ENCODE results near the gene MTHFR.
A peak's percentile ranks its signal among the peaks of the same experiment; 100 is the strongest.
"Not testable (repeated sequence)": the region's sequence is repeated elsewhere in the genome, so short reads cannot be mapped to it uniquely, and the experiment has no call there.

MTHFR gene

DNA sequence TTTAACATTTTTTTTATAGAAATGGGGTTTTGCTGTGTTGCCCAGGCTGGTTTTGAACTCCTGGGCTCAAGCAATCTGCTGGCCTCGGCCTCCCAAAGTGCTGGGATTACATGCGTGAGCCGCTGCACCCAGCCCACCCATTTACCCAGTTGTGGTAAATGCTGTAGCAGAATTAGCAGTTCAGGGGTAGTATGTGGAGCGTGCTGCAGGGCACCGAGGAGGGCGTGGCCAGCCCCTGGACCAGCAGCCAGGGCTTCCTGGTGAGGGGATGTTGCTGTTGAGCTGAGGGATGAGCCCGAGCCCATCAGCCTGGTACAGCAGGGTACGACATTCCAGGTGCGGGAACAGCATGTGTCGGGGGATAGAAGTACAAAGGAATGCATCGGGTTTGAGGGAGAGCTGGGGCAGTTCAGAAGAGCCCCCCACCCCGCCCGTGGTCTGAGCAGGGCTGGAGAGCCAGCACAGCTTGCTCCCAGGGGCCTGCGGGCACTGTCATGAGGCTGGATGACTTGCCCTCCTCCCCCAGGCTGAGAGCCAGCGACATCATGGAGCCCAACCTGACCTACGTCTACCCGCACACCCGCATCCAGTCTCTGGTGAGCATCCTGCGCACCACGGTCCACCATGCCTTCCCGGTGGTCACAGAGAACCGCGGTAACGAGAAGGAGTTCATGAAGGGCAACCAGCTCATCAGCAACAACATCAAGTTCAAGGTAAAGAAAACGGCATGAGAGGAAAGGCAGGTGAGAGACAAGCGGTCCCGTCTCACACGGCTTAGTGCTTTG, 29.9 kb upstream of the MTHFR start:
- no peak for DNase-seq

DNA sequence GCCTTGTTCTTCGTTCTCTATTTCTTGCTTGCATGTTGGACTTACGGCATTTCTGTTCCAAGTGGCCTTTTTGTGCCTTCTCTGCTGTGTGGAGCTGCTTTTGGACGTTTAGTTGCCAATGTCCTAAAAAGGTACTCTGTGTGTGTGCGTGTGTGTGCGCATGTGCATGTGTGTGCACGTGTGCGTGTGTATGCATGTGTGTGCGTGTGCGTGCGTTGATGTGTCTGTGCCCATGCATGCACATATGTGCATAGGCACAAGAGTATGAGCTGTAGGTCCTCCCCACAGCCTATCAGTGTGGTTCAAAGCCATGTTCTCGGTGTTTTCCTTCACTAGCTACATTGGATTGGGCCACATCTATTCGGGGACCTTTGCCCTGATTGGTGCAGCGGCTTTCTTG, 28.1 kb upstream of the MTHFR start:
- DNase-seq: no peak

DNA sequence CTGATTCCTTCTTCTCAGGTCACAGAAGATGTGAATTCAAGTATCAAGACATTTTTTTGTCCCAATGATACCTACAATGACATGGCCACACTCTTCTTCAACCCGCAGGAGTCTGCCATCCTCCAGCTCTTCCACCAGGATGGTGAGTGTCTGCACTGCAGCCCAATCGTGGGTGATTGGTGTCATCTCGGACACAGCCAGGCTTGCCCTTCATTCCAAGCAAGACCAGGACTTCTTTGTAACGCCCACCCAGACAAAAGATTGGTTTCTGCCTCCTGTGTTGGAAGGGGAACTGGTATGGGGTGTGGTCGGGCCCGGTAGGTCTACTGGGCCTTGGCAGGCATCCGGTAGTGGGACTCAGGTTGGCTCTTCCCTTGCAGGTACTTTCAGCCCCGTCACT, 27.7 kb upstream of the MTHFR start:
- DNase-seq: no peak

DNA sequence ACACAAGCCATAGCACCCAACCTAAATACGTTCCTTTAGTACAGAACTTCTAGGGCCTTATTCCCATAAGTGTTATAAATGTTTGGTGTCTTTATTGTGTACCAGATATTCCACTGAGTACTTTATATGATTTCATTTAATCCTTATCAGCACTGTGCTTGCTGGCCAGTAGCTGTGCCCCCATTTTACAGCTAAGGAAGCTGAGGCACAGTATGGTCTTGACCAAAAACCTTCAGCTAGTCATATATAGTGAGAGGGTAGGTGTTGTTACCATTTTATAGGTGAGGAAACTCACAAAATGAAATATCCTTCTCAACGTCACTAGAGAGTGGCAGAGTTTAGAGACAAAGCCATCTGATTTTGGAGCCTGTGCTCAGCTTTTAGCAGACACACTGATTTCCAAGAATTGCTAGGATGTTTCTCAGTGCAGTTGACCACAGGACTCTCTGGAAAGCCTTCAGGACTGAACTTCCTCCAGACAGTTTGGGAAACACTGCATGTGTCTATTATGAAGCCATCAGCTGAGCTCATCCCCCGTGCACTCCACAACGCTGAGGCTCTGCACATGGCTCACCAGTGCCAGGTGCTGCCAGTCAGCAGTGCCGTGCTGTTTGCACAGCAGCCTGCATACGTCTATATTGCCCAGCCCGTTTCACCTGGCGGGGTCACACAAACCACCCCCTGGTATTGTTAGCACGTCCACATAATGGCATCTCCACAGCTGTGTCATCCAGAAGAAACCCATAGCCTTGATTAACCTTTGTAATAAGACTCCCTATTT, 26.4 kb upstream of the MTHFR start:
- DNase-seq: no peak

DNA sequence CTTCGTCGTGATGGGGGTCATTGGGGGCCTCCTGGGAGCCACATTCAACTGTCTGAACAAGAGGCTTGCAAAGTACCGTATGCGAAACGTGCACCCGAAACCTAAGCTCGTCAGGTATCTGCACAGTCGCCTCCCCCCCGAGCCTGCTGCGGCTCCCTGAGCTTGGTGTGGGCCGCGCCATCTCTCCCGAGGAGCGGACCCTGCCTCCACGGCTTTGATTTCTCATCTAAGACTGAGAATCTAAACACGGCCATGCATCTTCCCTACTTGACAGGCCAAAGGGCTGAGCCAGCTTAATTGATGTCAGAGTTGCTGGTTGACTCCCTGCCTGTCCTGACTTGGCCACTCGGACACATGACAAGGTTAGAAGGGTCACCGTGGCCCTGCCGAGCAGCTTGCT, 22.7 kb upstream of the MTHFR start:
- DNase-seq: no peak

DNA sequence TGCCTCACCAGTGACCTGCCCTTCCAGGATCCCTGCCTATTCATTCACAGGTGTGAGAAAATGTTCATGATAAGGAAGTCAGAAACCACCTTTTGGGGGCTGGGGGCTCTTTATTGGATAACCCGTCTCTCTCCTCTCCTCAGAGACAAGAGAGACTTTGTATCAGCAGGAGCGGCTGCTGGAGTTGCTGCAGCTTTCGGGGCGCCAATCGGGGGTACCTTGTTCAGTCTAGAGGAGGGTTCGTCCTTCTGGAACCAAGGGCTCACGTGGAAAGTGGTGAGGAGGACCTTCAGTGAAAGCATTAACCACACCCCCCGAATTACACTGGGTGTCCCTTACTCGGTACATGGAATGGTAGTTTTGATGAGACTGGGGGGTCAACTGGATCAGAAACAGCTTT, 21.2 kb upstream of the MTHFR start:
- DNase-seq: no peak

DNA sequence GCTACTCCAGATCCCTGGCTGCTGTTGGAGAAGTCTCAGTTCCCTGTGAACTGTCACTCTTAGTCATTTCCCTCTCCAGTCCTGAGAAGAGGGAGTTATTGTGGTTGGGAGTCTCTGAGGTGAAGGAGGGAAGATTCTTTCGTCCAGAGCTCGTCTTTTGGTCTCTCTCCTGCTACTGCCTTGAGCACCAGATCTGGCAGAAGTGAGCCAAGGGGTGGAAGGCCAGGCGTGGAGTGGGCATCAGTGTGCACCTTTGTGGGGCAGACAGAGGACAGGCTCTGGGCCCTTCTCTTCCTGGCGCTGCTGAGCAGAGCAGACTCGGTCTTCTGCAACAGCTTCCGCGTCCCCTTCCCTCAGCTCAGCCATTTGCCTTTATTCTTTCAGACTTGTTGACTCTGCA, 19.4 kb upstream of the MTHFR start:
- no peak for DNase-seq

DNA sequence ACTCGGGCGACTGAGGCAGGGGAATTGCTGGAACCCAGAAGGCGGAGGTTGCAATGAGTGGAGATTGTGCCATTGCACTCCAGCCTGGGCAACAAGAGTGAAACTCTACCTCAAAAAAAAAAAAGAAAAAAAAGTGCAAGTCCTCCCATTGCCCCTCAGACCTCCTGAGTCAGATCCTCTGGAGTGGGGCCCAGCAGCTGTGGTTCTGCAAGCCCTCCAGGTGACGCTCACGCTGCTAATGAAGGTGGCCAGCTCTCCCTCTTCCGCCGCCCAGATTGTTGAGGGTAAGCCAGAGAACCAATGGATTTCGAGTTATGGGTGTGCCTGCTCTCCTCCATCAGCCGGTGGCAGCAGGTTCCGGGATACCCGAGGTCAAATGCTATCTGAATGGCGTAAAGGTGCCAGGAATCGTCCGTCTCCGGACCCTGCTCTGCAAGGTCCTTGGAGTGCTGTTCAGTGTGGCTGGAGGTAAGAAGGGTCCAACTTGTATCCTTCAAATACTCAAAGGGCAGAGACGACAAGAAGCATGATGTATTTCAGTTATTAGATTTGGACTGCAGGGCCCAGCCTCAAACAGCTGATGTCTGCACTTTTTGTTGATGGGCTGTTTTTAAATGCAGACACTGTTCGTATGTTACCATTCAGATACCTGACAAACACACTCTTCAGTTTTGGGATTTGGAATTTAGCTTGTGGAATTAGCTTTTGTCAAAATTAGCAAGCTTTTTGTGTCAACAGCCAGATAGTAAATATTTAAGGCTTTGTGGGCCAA, 17.8 kb upstream of the MTHFR start:
- no peak for DNase-seq

DNA sequence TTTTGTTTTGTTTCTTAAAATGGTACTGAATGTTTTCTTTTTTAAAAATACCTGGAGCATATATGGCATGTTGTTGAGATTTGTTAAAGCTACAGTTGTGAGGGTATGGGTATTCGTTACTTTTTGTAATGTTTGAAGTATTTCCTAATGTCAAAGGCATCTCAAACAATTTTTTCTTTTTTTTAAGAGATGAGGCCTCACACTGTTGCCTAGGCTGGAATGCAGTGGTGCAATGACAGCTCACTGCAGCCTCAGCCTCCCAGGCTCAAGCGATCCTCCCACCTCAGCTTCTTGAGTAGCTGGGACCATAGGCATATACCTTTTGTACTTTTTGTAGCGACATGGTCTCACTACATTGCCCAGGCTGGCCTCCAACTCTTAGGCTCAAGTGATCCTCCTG, 16.3 kb upstream of the MTHFR start:
- DNase-seq: no peak

DNA sequence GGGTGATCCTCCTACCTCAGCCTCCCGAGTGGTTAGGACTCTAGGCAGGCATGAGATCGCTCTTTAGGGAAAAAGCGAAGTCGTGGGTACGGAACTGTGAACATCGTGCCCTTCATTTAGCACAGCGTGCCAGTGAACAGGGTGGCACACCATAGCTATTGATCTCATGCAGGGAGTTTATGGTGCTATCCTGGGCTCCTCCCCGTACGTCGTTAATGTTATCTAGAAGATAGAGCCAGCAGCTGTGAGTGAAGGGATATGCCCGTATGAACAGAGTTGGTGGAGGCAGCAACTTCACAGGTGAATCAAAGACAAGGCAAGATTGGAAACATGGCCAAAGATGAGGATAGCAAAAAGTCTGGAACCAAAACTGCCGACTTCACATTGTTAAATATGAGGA, 11.4 kb upstream of the MTHFR start:
- no peak for DNase-seq

DNA sequence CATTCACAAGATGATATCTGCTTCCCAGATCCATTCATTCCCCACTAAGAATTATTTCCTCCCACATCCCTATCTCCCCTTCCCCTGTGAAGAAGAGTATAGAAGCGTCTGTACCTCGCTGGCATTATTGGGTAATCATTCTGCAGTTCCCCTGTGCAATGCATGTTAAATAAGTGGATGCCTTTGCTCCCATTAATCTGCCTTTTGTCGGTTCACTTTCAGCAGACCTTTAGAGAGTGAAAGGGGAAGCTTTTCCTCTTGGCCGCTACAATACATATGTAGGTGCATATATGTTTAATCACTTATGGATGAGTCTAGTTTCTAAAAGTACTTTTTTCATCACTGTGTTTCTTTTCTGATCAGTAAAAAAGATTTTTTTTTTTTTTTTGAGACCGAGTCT, 7.3 kb upstream of the MTHFR start:
- no peak for DNase-seq

DNA sequence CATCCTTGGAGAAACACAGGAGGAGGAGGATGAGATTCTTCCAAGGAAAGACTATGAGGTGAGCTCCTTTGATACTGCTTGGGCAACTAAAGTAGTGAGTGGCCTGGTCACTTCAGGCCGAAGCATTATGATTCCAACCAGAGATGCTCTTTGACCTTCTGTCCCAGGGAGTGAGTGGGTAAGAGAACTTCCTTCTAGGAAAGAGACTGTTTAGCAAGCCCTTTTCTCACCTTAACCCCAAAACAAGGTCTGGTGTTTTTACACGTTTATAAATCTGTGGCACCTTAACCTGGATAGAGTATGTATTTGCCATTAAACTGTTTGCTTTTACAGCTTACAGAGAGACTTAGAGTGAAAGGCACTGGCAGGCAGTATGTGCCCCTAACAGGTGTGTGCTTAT, 1.4 kb upstream of the MTHFR start:
- DNase-seq: no peak

DNA sequence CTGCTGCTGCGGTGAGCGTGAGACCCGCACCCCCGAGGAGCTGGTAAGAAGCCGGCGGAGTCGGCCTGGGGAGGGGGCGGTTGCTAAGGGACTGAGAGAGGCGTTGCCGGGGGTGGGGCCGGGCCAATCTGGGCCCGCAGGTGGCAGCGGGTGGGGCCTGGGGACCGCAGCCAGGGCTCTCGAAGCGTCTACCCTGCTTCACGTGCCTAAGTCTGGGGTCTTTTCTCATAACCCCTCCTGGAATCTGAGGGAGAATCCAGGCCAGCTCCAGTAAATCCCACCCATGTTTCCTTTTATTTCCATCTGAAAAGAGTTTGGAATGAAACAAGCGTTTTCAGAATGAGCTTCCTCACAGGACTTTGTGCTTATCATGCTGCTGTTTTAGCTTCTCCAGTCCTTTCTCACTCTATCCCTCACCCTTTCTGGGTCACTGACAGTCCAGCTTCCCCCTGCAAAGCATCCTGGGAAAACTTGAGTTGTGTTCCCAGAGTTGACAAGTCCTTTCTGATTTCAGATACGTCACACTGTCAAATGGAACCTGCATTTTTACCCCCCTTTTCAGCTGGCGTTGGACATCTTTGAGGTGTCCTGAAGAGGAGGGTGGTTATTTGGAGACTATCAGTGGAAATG, 658 bp upstream of the MTHFR start:
- peak; percentile 30 for DNase-seq

DNA sequence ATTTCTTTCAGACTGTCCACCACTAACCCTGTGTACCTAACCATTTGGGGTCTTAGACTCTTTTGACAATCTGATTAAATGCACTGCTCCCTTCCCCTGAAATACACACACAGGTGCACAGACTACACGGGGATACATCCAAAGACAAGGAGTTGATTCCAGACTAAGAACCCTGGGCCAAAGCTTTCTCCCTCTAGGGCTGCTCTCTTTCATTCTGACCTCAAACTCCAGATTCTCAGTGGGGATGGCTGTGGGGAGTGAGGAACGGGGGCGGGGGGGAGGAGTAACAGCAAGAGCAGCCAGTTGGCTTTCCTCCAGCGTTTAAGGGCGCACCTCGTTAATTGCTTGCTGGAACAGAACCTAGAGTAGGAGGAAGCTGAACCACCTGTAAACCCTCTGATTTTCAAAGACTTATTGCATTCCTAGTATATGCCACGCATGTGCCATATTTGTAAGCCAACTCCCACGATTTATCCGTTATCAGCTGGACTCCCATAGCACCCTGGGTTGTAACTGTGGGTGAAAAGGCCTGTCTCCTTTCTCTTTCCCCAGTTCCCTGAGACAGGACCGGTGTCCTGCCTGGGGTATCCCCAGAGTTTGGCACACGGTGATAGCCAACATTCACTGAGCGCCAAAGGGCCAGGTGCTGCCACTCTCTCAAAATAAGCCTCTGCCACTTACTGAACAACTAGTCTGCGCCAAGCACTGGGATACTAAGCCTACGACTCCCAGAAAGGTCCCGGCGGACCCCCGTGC, 920 bp downstream of the MTHFR start:
- no peak for DNase-seq

DNA sequence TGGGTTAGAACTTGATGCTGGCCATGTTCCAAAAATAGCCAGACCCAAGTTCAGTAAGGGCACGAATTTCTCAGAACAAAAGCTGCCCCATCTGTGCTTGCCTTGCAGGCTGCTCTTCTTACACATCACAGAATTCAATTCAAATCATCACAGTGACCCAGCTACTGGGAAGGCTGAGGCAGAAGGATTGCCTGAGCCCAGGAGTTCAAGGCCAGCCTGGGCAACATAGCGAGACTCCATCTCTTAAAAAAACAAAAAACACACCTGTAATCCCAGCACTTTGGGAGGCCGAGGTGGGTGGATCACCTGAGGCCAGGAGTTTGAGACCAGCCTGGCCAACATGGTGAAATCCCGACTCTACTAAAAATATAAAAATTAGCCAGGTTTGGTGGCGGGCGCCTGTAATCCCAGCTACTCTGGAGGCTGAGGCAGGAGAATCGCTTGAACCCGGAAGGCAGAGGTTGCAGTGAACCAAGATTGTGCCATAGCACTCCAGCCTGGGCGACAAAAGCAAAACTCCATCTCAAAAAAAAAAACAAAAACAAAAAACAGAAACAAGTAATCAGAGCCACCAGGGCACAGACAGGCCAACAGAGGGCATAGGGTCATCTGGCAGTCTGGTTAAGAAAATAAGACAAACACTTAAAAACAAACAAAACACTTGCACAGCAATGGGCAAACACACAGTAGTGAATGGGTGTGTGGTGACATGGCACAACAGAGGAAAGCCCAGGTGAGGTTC, 1.7 kb downstream of the MTHFR start:
- not testable (repeated sequence) for DNase-seq

DNA sequence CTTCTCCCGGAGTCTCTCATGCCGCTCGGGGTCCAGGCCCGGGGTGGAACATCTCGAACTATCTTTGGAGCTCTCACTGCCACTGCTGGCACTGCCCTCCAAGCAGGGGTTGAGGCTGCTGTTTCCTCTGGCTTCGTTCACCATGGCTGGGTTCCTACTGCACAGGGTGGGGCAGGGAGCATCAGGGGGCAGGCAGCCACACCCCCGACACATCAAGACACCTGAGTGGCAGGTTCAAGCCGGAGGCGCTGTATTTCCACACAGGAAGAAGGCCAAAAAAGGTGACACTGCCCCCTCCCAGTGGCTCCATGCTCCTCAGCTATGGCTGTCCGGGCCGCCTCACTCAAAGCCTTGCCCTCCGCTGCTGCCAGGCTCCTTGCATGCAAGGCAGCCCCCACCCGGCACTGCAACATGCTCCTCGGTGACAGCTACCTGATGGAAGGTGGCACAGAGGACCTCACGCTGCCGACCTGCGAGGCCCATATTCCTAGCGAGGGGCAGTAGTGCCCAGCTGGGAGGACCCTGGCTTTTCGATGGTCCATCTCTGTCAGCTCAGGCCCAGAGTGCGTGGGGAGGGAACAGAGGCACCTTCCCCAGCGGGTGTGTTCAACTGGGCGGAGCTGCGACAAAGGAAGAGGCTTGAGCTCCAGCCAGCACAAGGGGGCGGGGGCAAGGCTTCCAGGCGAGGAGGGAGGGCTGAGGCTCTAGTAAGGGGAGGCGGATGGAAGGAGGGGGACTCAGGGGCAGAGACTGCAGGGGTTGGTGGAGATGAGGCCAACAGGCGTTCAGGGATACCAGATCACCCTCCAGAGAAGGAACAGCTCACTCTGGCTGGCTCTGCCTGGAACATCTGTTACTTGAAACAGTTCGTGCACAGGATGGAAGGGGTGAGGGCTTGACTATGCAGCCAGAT, 2.5 kb downstream of the MTHFR start:
- peak; percentile 77 for DNase-seq

DNA sequence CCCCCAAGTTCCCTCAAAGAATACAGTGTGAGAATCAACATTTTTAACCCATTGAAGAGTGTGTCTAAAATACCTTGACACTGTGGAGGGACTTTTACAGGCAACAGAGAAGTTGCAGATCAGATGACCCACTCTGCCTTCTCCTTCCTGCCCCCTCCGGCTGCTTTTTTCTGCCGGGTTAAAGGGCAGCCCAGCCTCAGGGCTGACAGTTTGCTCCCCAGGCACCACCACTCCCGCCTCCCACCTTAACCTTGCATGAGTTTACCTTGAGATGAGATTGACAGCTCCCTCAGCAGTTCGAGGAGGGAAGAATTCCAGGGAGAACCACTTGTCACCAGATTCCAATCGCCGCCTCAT, 3.2 kb downstream of the MTHFR start:
- DNase-seq: peak; percentile 38

DNA sequence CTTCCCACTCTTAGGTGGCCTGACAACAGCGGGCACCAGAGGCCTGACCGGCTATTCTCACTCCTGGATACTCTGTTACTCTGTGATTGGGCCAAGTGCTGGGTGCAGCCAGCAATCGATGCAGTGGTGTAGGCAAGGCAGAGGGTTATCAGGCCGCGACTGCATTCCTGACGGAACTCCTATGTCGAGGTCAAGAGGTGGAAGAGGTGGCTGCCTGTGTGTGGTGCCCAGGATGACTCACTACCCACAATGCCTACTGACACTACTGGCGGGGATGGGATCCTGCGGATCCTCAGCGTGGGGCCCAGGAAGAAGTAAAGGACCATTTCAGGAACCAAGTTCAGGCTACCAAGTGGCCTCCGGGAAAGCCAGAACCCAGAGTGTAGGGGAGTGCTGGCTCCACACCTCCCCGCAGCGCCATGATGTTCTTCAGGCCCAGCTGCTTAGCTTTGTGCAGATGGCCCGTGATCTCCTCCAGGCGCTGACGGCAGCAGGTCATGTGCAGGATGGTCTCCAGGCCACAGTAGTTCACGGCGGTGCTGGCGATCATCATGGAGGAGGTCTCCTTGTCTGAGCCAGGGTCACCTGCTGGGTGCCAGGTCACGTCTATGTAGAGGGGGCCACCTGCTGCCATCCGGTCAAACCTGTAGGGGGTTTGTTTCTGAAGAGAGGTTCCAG, 4.9 kb downstream of the MTHFR start:
- DNase-seq: no peak

DNA sequence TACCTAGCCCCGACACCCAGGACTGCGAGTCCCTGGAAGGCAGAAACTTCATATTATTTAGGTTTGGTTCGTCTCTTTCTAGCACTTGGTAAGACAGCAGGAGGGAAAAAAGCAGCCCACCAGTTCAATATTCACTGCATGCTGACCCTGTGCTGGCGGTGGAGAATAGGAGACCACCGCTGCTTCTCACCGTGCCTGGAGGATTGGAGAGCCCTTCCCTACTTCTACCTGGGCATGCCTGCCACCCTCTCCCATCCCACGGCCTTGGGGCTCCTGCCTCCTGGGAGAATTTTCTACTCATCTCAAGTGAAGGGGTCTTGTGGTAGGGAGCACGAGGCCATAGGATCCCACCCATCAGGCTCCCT, 5.4 kb downstream of the MTHFR start:
- DNase-seq: no peak

DNA sequence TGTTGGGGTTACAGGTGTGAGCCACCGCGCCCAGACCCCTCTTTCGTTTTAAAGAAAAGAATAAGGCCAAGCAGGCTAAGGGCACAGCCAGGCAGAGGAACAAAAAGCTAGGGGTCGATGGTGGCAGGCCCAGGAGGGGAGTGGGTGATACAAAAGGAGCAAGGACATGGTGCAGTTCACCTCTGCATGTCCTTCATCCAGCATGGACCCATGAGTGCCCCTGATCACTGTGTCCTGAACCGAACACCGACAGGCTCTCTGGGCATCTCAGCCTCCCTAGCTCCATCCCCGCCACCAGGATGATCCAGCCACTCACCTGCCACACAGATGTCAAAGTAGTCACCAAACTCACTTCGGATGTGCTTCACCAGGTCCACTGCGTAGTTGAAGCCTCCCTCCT, 5.9 kb downstream of the MTHFR start:
- no peak for DNase-seq
